Stimulated activated CD8-positive, alpha-beta memory T cell treated with anti-CD3 and anti-CD28 coated beads, Interleukin-2, amount 100 ng/mL, for 48 hours (primary cell): ENCODE measurements around the gene OR52I1.
A peak's percentile ranks its signal among the peaks of the same experiment; 100 is the strongest.

Experiments used
- DNase-seq, 2 donors: peaks; one replicate each; pipeline ENCODE4 v3.0.0-alpha.2; 2020; ENCODE audit warnings: low read depth in 2 of 2

OR52I1 gene, protein sequence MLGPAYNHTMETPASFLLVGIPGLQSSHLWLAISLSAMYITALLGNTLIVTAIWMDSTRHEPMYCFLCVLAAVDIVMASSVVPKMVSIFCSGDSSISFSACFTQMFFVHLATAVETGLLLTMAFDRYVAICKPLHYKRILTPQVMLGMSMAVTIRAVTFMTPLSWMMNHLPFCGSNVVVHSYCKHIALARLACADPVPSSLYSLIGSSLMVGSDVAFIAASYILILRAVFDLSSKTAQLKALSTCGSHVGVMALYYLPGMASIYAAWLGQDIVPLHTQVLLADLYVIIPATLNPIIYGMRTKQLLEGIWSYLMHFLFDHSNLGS

DNA sequence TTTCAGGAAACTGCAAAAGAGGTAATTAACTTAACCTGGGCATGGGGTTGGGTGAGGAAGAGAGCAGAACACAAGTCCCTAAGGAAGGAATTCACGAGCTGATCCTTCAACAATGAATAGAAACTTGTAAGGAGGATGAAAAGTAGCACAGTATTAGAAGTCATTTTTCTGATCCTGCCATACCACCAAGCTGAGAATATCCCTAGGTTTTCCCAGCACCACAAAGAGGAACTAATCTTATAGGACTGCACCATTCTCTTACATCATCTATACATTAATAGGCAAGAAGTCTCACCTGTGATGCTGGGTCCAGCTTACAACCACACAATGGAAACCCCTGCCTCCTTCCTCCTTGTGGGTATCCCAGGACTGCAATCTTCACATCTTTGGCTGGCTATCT is at the start of gene OR52I1:
Gene OR52I1, plus strand, starts transcription at position 301 of the 400 bp plus-strand sequence. Its CDS starts 0 bp downstream, at position 301.
- no peak for DNase-seq

DNA sequence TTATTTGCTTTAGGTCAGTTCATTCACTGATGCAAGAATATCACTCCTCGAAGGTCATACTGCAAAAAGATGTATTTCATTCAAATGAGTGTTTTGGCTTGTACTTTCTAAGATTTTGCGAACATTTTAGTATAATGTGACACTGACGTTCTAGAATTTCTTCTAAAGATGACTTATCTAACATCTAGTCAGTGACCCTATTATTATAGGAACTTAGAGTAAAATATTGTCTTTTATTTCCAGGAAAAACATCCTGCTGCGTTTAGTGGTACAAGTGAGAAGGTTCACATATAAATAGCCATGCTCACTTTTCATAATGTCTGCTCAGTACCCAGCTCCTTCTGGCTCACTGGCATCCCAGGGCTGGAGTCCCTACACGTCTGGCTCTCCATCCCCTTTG is 48.9 kb upstream of the OR52I1 start, which contains the start of gene OR52M1:
Gene OR52M1, plus strand, starts transcription at position 301 of the 400 bp plus-strand sequence. Its CDS starts 0 bp downstream, at position 301.
- DNase-seq, result no peak

DNA sequence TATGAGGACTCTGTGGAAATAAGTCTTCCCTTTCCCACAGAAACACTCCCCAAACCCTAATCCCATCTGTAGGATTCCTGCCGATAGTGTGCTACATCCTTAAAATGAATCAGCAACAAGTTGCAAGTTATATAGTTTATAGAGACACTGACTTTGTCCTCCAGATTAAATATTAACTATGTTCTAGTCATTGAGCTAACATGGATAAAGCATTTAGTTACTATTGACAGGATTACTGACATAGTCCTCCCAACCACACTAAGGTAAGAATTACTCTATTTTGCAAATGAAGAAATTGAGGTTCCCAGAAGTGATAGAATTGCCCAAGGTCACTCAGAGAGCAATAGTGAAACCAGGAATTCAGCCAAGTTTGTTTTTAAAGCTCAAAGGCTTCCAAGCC is 47.0 kb upstream of the OR52I1 start:
- DNase-seq, result no peak

DNA sequence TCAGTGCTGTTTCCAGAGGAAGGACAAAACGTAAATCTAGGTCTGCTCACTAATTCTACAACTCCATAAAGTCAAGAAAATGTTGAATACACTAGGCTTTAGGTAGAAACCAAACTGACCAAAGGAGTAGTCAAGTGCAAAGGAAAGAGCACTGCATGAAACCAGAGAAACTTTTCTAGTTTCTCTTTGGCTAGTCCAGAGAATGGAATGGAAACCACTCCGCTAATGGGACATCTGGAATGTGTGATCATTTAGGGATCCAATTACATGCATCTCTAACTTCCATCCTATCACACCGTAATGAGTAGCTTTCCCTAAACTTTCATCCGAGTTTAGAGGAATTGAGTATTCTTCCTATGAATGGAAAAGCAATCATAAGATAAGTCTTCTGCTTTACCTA is 46.4 kb upstream of the OR52I1 start:
- no peak for DNase-seq

DNA sequence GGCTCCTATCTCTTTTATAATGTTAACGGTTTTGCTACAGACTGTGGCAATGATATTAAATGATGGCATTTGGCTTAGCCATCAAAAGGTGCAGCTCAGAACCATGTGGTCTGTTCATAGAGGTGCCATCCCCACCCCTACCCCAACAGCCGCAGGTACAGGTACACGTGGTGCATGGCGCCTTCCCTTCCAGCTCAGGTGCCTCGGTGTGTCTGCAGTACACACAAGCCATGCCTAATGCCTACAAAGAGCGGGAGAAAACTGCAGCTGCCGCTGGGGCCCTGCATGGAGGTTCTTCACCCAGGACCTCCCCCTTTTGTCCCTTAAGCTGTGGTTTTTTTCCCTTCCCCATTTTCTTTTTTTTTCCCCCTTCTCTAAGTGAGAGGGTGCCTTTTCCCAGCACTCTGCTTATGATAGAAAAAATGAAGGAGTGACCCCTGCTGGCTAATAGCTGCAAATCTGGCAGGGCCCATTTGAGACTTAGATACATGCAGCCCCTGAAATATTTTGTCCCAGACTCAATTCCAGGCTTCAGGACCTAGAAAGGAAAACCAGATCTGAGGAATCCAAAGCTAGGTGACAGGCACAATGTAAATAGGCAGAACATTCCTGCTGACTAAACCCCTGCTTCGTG is 42.4 kb upstream of the OR52I1 start:
- DNase-seq, result no peak

DNA sequence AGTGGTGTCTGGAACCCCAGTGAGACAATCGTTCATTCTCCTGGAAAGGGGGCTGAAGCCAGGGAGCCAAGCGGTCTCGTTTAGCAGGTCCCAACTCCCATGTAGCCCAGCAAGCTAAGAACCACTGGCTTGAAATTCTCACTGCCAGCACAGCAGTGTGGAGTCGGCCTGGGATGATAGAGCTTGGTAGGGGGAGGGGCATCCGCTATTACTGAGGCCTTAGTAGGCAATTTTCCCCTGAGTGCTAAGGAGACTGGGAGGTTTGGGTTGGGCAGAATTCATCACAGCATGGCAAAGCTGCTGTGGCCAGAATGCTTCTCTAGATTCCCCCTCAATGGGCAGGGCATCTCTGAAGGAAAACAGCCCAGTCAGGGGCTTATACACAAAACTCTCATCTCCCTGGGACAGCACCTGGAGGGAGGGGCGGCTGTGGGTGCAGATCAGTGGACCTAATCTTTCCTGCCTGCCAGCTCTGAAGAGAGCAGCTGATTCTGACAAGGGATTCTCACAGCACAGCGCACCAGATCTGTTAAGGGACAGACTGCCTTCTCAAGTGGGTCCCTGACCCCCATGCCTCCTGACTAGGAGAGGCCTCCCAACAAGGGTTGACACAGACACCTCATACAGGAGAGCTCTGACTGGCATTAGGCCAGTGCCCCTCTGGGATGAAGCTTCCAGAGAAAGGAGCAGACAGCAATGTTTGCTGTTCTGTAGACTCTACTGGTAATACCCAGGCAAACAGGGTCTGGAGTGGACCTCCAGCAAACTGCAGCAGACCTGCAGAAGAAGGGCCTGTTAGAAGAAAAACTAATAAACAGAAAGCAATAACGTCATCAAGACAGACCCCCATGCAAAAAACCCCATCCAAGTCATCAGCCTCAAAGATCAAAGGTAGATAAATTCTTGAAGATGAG is 34.1 kb upstream of the OR52I1 start:
- DNase-seq, result no peak

DNA sequence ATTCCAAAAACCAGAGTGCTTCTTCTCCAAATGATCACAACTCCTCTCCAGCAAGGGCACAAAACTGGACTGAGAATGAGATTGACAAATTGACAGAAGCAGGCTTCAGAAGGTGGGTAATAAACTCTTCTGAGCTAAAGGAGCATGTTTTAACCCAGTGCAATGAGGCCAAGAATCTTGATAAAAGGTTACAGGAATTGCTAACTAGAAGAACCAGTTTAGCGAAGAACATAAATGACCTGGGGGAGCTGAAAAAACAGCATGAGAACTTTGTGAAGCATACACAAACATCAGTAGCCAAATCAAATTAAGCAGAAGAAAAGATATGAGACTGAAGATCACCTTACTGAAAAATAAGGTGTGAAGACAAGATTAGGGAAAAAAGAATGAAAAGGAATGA is 33.4 kb upstream of the OR52I1 start:
- no peak for DNase-seq

DNA sequence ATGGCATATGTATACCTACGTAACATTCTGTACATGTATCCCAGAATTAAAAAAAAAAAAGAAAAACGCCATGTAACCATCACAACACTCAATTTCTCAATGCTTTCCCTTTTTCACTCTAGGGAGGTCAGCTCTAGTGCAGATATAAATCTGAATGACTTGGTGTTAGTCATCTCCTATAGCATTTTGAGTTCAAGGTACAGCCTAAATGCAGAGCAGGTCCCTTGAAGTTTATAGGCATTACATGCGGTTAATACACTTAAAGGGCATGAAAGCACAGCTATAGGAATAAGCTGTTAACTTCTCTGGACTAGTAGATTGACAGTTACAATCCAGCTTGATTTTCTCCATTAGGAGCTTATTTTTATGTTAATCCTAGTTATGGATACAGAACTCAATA is 28.5 kb upstream of the OR52I1 start:
- no peak for DNase-seq

DNA sequence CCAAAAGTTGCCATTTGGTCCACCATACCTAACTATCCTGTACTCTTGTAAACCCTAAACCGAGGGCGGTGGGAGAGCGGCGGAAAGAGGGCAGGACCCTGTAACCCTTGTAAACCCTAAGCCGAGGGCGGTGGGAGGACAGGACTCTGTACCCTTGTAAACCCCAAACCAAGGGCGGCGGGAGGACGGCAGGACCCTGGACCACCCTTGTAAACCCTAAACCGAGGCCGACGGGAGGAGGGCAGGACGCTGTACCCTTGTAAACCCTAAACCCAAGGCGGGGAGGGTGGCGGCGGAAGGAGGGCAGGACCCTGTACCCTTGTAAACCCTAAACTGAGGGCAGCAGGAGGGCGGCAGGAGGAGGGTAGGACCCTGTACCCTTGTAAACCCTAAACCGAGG is 24.8 kb upstream of the OR52I1 start:
- DNase-seq, result no peak

DNA sequence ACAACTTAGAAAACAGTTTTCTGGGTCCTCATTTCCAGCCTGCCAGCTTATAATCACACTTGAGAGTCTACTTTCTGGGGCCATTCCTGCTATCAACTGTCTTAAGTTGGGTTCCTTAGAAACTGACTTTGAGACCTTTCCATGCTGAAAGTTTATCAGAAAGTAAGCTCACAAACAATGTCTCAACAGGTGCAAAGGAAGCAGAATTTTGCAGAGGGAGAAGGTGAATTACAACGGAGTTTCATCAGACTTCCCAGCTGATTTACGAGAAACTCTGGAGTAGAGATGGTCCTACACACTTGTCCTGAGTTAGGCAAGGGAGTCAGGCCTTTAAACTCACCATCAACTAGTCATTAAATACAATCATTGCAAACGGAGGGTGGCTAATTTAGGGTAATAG is 17.0 kb upstream of the OR52I1 start:
- no peak for DNase-seq

DNA sequence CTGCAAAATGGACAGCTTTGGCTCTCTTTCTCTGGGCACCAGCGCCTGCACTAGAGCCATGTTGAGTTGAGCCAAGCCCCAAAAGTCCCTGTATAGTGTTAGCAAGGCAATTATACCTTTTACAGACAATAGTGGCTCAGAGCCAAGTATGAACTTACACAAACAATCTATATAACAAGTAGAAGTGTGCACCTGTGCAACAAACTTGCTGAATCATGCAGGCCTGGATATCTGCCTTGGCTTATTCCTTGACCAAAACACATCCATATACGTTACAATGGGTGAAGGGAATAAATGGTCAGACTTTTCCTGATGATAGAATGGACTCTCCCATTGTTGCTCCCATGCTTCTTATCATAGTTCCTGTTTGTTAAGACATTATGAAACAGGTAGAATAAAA is 16.1 kb upstream of the OR52I1 start:
- DNase-seq, result no peak

DNA sequence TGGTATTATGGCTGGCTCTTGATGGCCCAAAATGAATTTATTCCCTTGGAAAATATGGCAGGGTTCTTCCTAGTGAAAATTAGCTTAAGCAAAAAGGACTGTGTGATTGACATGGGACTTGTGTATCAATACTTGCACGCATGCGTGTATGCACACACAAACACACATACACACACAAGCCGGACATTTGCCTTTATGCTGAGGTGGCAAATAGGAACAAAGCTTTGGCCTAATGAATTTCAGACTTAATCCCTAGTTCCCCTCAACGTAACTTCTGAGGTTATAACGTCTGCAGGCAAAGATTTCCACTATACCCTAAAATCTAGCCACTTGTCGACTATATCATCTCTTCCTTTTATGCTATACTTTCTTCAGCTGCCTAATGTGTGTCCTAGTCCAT is 15.2 kb upstream of the OR52I1 start:
- DNase-seq, result no peak

DNA sequence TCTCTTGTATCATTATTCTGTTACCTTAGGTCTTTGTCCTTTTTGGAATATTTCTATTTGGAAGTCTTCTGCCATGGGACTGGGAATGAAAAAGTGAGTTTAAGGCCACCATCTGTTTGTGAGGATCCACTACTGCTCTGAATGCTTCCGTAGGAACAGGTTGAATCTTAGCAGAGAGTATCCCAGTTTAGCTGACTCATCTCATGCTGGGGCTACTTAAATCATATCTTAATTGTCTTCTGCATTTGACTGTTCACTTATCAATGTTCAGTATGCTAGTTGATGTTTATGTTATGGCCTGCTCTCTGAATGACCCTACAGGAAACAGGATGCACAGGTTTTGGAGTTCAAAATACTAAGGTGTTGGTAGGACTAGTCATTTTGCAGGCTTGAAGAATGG is 13.7 kb upstream of the OR52I1 start:
- no peak for DNase-seq

DNA sequence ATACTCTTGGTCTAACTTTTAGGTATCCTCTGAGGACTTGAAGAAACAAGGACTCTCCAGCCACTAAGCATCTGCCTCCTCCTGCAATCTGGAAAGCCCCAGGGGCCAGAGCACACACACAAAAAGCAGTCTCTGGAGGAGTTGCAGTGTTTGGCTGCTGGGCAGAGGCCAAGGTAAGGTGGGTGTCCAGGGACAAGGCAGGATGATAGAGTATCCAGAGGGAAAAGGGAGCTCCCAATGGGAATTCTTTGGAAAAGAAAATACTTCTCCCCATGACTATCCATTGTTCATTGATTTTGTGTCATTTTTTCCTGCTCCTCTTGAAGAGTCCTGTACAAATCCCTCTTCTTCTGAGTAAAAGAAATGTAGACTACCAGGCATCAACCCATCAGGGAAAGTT is 12.4 kb upstream of the OR52I1 start, which contains the start of gene OR52I2:
Gene OR52I2, plus strand, starts transcription at position 301 of the 400 bp plus-strand sequence.
- DNase-seq, result no peak

DNA sequence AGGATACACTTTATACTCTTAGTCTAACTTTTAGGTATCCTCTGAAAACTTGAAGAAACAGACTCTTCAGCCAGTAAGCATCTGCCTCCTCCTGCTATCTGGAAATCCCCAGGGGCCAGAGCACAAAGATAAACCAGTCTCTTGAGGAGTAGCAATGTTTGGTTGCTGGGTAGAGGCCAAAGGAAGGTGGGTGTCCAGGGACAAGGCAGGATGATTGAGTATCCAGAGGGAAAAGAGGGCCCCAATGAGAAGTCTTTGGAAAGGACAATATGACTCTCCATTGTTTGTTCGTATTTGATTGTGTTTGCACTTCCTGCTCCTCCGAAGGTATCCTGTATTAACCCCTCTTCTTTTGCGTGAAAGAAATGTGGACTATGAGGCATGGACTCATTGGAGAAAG is 4.8 kb upstream of the OR52I1 start:
- DNase-seq, result no peak

DNA sequence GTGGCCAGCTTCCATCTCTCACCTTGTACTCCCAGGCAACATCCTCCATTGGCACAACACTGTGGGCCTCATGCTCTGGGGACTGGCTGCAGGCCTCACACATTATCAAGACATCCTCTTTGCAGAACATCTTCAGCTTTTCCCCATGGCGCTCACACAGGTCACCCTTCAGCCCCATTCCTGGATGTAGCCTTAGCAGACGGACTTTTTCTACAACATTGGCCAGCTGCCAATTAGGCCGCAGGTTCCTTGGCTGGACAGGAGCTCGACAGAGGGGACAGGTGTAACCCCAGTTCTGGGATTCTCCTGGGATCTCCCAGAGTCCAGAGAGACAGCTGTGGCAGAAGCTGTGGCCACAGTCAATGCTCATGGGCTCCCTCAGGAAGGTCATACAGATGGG is 11.2 kb downstream of the OR52I1 start:
- no peak for DNase-seq

DNA sequence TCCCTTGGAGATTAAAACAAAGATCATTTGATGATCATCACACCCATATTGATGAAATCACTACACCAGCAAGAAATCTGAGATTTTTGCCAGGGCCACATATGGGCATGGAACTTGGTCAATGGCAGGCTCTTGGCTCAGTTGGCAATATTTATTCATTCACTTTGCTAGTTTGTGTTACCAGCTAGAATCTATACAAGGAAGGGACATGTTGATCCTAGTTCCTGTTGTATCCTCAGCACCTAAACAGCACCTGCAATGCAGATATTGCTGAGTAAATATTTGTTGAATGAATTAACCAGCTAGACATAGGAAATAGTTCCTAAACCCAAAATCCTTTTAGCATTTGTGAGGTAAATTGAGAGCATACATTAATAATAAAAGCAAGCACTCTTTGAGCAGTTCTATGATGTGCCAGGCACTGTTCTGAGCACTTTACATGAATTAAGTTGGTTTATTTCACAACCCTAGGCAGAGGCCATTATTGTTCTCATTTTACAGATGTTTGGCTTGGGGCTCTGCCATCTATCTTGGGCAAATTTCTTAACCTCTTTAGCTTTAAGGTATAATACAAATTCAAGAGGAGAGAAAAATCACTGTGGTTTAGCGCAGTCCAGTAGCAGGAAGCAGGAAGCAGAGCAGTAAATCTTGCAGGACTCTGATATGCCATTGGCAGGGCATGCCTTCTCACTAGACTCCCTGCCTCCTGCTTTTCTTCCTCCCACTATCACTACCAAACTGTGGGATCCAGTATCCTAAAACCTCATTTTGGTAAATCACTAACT is 12.6 kb downstream of the OR52I1 start:
- DNase-seq, result no peak

DNA sequence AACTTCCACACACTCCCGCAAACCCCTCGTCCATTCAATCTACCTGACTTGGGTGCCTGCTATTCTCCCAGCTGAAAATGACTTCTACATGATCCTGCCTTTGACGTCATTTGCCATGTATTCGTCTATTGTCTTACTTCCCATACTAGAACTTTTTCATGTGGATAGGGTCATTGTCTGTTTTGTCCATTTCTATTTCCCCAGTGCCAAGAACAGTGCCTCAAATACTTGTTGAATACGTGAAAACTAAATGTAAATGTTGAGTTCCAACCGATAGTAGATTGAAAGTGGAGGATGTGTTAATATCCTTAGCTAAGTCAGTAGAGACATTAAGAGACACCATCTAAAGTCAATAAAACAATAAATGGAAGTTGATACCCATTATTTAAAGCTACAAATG is 13.3 kb downstream of the OR52I1 start:
- DNase-seq, result no peak

DNA sequence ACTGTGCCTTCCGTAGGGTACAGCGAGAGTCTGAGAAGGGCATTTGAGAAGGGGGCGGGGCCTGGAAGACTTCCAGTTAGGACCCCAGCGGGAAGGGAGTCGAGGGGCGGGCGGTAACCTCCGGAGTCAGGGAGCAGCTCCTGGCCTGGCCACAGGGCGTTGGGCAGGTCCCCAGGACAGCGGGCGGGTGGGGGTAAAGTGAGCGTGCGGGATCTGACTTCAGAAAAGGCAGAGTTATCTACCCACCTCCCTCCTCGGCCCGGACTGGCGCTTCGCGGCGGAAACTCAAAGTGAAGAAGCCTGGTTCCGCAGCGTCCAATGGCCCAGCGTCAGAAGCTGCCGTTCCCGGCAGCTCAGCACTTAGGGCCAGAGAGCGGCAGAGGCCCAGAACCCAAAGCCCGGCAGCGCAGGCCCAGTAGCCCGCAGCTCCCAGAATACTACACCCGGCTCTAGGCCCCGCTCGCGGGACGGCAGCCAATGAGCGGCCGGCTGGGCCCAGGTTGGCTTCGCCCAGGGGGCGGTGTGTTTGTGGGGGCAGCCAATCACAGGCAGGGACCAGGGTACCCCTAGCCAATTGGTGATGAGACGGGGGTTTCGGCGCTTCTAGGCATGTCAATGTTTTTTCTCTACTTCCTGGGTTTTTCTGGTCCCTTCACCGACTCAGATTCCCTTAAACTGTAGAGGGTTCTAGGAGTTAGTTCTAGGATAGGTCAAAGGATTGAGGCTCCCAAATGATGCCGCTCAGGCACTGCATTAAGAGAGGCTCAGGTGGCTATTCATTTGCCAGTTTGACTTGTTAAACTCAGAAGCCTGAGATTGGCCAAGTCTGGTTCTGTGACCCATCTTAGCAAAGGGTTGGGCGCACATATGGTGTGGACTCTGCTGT is 14.2 kb downstream of the OR52I1 start, which contains the start of gene TRIM68:
Gene TRIM68, minus strand, starts transcription at position 451 of the 886 bp plus-strand sequence. CDS start 2,727 bp downstream, outside the sequence.
- DNase-seq, result peak; percentile 87 to 88

DNA sequence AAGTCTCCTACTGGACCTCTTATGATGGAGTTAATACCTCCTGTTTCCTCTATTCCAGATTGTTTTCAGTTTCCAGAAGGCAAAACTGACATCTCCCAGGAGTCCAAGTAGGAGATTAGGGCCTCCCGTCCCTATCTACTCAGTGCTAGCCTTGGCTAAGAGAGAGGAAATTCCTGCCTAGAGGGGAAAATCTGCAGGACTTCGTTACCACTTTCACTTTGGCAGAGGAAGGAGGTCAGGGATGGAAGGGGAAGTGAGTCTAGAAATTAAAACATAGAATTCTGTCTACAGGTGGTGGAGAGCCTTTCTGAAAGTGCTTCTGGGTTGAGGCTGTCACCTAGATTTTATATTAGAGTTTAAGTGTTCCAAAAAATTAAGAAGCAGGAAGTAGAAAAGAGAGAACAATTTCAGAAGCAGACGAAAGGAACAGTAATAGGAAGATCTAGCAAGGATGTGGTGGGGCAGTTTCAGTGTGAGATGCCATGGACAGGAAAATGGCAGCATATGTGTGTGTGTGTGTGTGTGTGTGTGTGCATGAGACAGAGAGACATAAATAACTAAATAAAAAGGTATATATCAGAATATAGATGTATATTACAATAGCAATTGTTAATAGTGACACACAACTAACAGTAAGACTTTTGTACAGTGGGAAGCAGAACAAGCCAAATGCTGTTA is 16.6 kb downstream of the OR52I1 start:
- no peak for DNase-seq
